ENCODE measurements around the gene RNASEH2A.
"Not testable (repeated sequence)": the region's sequence is repeated elsewhere in the genome, so short reads cannot be mapped to it uniquely, and the experiment has no call there.

The RNASEH2A gene

DNA sequence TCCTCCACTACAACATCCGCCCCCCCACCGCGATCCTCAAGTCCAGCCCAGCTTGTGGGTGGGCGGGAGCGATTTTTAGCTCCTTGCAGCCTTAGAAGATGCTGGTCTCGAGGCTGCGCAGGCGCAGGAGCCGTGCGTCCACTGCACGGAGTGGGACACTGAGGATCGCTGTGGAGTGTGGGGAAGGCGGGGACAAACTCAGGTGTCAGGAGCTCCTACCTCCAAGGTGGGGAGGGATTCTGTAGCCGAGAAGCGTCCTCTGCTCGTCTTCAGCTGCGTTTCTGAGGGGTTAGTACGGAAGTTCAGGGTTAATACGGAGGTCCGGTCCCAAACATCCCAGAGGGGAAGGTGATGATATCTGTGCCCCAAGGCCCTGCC is 28.2 kb downstream of the RNASEH2A start, which contains the start of gene RTBDN:
TSS of gene RTBDN (minus strand) at position 14 of the 378 bp plus-strand sequence. CDS start 4,600 bp downstream, outside the sequence.
- no peak for DNase-seq

DNA sequence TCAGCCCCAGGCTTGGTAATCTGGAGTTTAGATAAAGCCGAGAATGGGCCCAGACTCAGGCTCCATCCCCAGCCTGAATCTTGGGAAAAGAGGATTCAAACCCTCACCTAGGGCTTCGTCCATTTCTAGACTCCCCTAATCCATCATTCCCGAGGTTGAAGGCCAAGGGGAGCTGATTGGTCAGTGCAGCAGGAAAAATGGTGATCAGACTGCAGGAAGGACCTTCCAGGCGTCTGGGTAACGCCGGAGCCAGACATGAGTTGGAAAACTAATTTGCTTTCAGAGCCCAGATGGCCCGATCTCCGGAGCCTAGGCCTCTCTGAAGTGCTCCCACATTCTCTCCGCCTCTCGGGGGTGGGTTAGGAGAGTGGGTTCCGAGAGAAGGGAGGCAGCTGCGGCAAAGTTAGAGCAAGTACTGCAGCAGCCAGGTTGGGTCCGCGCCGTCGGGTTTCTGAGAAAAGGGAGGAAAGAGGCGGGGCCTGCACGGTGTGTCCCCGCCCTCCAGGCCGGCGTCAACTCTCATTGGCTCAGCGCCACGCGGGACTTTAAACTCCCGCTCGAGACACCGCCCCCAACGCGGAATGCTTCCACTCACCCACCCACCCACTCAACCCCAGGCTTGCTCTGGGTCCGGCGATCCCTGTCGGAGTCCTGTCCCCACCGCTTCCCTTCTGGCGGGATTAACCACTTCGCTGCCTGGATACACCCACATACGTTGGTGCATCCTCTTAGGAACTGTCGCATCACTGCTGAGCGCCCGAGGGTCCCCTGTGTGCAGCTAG is 28.8 kb downstream of the RNASEH2A start:
- DNase-seq = peak in 1 of 2 experiments; percentile 46

GRCh38 chr19:12836529-12836863 is 30.1 kb downstream of the RNASEH2A start:
- DNase-seq = no peak

DNA sequence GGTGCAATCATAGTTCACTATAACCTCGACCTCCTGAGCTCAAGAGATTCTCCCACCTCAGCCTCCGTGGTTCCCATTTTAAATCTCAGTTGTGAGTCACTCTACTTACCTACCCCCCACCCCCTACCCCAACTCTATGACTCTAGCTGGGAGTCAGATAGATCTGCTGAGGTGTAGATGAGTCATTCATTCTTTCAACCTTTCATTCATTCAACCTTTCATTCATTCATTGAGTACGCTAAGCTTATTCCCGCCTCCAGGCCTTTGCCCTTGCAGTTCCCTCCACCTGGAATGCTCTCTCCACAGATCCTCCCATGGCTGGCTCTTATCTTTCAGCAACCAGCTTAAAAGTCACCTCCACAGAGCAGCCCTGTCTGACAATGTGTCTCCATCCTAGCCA is 30.8 kb downstream of the RNASEH2A start:
- DNase-seq = no peak

DNA sequence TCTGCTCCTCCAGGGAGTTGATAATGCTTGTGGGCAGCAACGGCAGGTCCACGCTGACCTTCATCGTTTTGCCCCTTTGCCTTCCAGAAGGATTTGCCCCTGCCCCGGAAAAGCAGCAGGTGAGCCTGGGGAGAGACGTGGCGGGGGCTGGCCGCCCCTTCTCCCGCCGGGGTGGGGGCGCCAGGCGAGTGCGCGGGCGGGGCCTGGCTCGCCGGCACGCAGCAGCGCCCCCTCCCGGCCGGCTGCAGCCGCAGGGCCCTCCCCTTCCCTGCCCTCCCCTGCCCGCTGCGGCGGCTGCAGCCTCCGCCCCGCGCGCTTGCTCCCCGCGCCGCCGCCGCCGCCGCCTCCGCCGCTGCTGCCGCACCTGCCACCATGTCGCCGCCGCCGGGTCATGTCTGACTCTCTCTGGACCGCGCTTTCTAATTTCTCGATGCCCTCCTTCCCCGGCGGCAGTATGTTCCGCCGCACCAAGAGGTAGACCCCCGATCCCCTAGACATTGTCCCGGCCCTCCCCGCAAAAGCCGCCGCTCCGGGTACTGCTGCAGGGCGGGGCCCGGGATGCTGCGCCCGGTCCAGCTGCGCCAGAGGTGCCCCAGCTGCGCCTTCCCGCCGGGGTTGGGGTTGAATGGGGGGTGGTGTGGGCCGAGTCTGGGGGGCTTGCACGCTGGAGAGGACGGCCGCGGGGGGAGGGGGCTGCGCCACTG is 31.9 kb downstream of the RNASEH2A start, which contains the start of gene MAST1:
TSS of gene MAST1 (plus strand) at position 334 of the 704 bp plus-strand sequence. CDS start at position 392, 58 bp downstream.
- DNase-seq = no peak

DNA sequence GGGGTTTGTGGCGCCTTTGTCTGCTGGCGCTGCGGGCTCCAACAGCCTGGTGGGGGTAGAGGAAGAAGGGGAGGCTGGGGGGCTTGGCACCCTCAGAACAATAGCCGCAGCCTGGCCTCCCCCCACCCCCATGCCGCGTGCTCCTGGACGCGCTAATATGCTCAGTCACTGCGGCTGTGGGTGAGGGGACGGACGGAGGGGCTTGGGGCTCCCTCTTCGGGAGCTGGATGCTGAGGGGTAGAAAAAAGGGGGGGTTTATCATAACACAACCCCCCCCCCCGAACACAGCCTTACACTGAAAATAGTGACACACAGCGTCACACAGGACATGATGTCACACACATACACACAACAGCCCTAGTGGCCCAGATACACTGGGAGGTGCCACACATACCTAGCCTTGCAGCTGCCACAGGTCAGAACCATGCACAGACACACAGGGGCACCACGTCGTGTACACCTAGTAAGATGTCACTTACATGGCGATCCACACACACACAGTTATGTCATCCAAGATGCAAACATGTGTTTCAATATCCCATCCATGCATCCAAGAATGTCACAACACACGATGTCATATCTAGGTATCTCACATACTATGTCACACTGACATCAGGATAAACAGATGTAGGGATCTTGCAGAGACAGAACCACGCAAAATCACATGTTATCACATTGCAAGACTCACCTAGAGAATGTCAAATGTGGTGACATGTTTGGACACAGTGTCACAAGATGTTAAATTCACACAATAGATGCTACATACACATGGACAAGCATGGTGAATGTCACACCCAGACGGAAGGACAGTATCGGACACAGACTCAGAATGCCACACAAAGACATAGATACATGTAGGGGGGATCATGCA is 32.7 kb downstream of the RNASEH2A start:
- no peak for DNase-seq

- peak; percentile 50 to 66 for DNase-seq
These were observed 34.0 kb downstream of the RNASEH2A start for GRCh38 chr19:12840091-12841079.

GRCh38 chr19:12841094-12841493 is 34.7 kb downstream of the RNASEH2A start:
- peak; percentile 47 to 59 for DNase-seq

DNA sequence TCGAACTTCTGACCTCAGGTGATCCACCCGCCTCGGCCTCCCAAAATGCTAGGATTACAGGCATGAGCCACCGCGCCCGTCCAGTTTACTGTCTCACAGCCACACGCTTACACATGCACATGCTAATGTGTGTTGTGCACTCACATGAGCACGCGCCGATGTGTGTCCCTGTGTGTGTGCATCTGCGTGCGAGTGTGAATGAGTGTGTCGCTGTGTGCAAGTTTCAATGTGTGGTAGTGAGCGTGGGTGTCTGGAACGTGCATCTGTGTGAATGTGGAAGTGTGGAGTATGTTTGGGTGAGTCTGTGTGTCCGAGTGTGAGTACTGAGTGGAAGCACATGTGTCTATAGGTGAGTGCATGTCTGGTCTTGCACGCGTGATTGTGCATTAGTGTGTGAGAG is 36.1 kb downstream of the RNASEH2A start:
- DNase-seq = no peak

DNA sequence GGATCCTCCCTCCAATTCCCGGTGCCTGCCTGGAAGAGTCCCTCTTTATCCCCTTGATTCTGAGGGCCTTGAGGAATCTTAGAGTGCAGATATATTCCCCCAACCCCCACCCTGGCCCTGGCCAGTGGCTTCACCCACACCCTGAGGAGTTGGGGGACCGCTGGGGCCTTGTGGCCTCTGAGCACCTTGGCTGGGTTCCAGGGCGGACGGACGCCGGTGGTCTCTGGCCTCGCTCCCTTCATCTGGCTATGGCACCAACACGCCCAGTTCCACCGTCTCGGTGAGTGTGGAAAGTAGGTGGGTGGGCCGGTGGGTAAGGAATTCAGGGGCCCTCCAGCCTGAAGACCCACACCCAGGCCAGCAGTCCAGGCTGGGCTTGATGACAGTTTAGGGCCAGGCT is 36.9 kb downstream of the RNASEH2A start:
- DNase-seq = no peak

DNA sequence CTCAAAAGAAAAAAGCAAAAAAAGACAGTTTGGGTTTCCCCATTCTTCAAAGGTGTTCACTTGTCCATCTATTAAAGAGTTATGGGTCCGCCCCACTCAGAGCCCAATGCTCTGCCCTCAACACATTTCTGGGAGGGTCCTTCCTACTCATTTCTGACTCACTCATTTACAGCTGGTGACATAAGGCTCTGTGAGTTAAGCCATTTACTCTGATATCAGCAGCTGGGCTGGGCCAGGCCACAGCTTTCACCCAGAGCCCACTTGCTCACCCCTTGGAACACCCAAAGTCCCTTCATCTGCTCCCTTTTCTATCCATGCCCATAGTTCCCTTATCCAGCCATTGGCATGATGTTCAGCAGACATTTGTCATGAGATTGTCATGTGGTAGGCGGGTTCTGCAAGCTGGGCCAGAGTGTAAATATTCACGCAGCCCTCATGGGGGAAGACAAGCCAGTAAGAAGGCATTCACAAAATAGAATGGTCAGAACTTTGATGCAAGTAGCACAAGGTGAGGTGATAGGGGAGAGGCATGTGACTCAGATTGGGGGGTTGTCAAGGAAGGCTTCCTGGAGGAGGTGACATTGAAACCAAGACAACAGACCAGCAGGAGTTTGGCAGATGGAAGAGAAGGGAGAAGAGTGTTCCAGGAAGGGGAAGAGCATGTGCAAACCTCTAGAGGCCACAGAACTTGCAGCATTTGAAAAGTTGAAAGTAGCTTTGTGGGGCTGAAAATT is 37.8 kb downstream of the RNASEH2A start:
- no peak for DNase-seq

- DNase-seq = not testable (repeated sequence)
These were observed 40.2 kb downstream of the RNASEH2A start for GRCh38 chr19:12846613-12847012.

DNA sequence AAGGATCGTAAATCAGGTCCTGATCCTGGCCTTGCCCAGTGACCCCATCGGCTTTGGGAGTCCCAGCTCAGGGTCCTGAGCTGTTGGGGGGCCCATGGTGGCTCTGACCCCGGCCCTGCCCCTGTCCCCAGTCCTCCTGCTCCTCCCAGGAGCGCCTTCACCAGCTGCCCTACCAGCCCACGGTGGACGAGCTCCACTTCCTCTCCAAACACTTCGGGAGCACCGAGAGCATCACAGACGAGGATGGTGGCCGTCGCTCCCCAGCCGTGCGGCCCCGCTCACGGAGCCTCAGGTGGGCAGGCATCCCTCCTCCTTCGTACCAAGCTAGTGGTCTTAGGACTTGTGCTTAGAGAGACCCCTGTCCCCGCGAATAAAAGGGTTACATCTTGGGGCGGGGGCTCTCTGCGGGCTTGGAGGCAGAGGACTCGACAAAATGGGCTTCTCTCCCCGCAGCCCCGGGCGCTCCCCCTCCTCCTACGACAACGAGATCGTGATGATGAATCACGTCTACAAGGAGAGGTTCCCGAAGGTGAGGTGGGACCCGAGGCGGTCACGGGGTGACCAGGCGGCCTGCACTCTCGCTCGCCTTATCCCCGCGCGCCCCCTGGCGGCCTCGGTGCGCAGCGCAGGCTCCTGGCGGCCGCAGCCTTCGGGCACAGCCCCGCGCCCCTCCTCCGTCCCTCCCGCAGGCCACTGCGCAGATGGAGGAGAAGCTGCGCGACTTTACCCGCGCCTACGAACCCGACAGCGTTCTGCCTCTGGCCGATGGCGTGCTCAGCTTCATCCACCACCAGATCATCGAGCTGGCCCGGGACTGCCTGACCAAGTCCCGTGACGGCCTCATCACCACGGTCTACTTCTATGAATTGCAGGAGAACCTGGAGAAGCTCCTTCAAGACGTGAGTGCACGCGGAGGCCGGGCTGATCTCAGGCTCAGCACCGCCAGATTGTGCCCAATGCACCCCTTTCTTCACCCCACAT is 41.1 kb downstream of the RNASEH2A start:
- peak in 1 of 2 experiments; percentile 29 for DNase-seq

- no peak for DNase-seq
These were observed 50.3 kb downstream of the RNASEH2A start for GRCh38 chr19:12856653-12857052.

- DNase-seq = no peak
These were observed 51.9 kb downstream of the RNASEH2A start for GRCh38 chr19:12858041-12858928.

- no peak for DNase-seq
These were observed 53.2 kb downstream of the RNASEH2A start for GRCh38 chr19:12859546-12859945.

Data from NCI-H187 (cell line).